ENCODE data around the gene ADD3. TPM values are rescaled to one million over a fixed set of nuclear protein-coding genes. Genes with fewer than 3 reads are reported as not detected.
A peak's percentile ranks its signal among the peaks of the same experiment; 100 is the strongest.

Gene ADD3
- polyA plus RNA-seq, 3 donors = 94.8 to 126 (median 111) TPM

- Histone ChIP-seq H4K20me1 (ENCODE audit: insufficient read depth, low read length) (no peaks in the 10 kb centered on the region), H3K9ac (ENCODE audit: insufficient read depth, low read length, poor library complexity, severe bottlenecking) (no peak overlapping the region), H3K9me3 (replicated peaks in 1 of 2; ENCODE audit: control insufficient read depth in 1 of 2, insufficient read depth in 1 of 2, low read length in 2 of 2) (no peaks in the 10 kb centered on the region), H3K4me2 (replicated peaks; ENCODE audit: extremely low read depth, low read length, poor library complexity, severe bottlenecking) (no peak overlapping the region), H3K36me3 (replicated peaks in 1 of 2; ENCODE audit: control insufficient read depth in 1 of 2, insufficient read depth in 2 of 2, low read length in 2 of 2) (no peaks in the 10 kb centered on the region), H3K79me2 (ENCODE audit: insufficient read depth, low read length) (no peaks in the 10 kb centered on the region), H3K27me3 (ENCODE audit: control insufficient read depth in 2 of 2, insufficient read depth in 2 of 2, low read length in 2 of 2) (peaks cover 33 to 44% of the 10 kb centered on the region in 2 donors), H2AFZ (ENCODE audit: insufficient read depth, low read depth, low read length, poor library complexity, severe bottlenecking) (no peak overlapping the region), H3K4me1 (ENCODE audit: control insufficient read depth in 1 of 2, insufficient read depth in 2 of 2, low read length in 2 of 2) (peaks cover 39 to 48% of the 10 kb centered on the region in 2 donors), H3K4me3 (replicated peaks in 1 of 3; ENCODE audit: low read depth in 2 of 3, low read length in 3 of 3) (no peak overlapping the region), H3K27ac (ENCODE audit: low read depth in 1 of 2, low read length in 2 of 2) (no peak overlapping the region)
- Mint-ChIP-seq H3K27ac (no peak overlapping the region), H3K27me3 (ENCODE audit: low read depth in 3 of 3) (peaks cover 41 to 48% (median 45%) of the 10 kb centered on the region in 3 donors), H3K36me3 (peaks cover 4 to 7% of the 10 kb centered on the region in 2 donors), H3K9me3 (peaks cover 0 to 5% (median 0%) of the 10 kb centered on the region in 7 donors), H3K4me3 (peak overlapping the region in 1 of 2 donors; percentile 7), H3K4me1 (peaks cover 46% of the 10 kb centered on the region)
- no peak for DNase-seq
- intact Hi-C loops (cut with micrococcal nuclease) = loop anchor here in 1 of 2 donors (5.0 kb wide), 1 partner anchor 37 kb away; no protein-coding TSS in a partner anchor
- TF ChIP-seq, protein P1, sequence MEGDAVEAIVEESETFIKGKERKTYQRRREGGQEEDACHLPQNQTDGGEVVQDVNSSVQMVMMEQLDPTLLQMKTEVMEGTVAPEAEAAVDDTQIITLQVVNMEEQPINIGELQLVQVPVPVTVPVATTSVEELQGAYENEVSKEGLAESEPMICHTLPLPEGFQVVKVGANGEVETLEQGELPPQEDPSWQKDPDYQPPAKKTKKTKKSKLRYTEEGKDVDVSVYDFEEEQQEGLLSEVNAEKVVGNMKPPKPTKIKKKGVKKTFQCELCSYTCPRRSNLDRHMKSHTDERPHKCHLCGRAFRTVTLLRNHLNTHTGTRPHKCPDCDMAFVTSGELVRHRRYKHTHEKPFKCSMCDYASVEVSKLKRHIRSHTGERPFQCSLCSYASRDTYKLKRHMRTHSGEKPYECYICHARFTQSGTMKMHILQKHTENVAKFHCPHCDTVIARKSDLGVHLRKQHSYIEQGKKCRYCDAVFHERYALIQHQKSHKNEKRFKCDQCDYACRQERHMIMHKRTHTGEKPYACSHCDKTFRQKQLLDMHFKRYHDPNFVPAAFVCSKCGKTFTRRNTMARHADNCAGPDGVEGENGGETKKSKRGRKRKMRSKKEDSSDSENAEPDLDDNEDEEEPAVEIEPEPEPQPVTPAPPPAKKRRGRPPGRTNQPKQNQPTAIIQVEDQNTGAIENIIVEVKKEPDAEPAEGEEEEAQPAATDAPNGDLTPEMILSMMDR (IDR thresholded peaks at IDR 0.05) = no peak
- 79% methylated on average over 4 of the region's 6 CpGs for WGBS (ENCODE audit: insufficient coverage)
Measured at GRCh38 chr10:110165239-110165638, 157.5 kb downstream of the ADD3 start.

GRCh38 chr10:110167149-110167548 is 159.4 kb downstream of the ADD3 start:
- no peaks in the 10 kb centered on the region for H4K20me1 ChIP-seq (ENCODE audit: insufficient read depth, low read length)
- H3K9ac ChIP-seq (ENCODE audit: insufficient read depth, low read length, poor library complexity, severe bottlenecking) = no peak overlapping the region
- Mint-ChIP-seq H3K4me3 (peak overlapping the region in 1 of 2 donors; percentile 81), H3K4me1 (peaks cover 48% of the 10 kb centered on the region), H3K27me3 (ENCODE audit: low read depth in 3 of 3) (peaks cover 41 to 49% (median 44%) of the 10 kb centered on the region in 3 donors), H3K9me3 (peaks cover 0 to 5% (median 0%) of the 10 kb centered on the region in 7 donors), H3K36me3 (peaks cover 4 to 7% of the 10 kb centered on the region in 2 donors), H3K27ac (no peak overlapping the region)
- H3K27me3 ChIP-seq (ENCODE audit: control insufficient read depth in 2 of 2, insufficient read depth in 2 of 2, low read length in 2 of 2) = peaks cover 33 to 44% of the 10 kb centered on the region in 2 donors
- no peaks in the 10 kb centered on the region for H3K36me3 ChIP-seq (replicated peaks in 1 of 2; ENCODE audit: control insufficient read depth in 1 of 2, insufficient read depth in 2 of 2, low read length in 2 of 2)
- H3K4me3 ChIP-seq (replicated peaks in 1 of 3; ENCODE audit: low read depth in 2 of 3, low read length in 3 of 3) = no peak overlapping the region
- no peak for DNase-seq
- 100% methylated on average over 2 of the region's 7 CpGs for WGBS (ENCODE audit: insufficient coverage)
- no peak overlapping the region for H3K4me2 ChIP-seq (replicated peaks; ENCODE audit: extremely low read depth, low read length, poor library complexity, severe bottlenecking)
- no peak overlapping the region for H3K27ac ChIP-seq (ENCODE audit: low read depth in 1 of 2, low read length in 2 of 2)
- intact Hi-C loops (cut with micrococcal nuclease) = loop anchor here in 1 of 2 donors (5.0 kb wide), 1 partner anchor 35 kb away; no protein-coding TSS in a partner anchor
- no peak overlapping the region for H2AFZ ChIP-seq (ENCODE audit: insufficient read depth, low read depth, low read length, poor library complexity, severe bottlenecking)
- H3K4me1 ChIP-seq (ENCODE audit: control insufficient read depth in 1 of 2, insufficient read depth in 2 of 2, low read length in 2 of 2) = peaks cover 44 to 45% of the 10 kb centered on the region in 2 donors
- TF ChIP-seq, protein P1 (IDR thresholded peaks at IDR 0.05) = no peak
- no peaks in the 10 kb centered on the region for H3K79me2 ChIP-seq (ENCODE audit: insufficient read depth, low read length)
- H3K9me3 ChIP-seq (replicated peaks in 1 of 2; ENCODE audit: control insufficient read depth in 1 of 2, insufficient read depth in 1 of 2, low read length in 2 of 2) = no peaks in the 10 kb centered on the region

All from CD14-positive monocyte (primary cell).